HG02678 (cell line): ENCODE data around the gene TSPAN7.

ENCODE experiments used
- ATAC-seq: cut with Tn5 transposase; IDR thresholded peaks from one replicate; pipeline ENCODE4 v1.9.1; 2021; ENCODE audit warnings: mild to moderate bottlenecking, moderate library complexity; ENCODE audit not compliant: unreplicated experiment

TSPAN7 gene

DNA sequence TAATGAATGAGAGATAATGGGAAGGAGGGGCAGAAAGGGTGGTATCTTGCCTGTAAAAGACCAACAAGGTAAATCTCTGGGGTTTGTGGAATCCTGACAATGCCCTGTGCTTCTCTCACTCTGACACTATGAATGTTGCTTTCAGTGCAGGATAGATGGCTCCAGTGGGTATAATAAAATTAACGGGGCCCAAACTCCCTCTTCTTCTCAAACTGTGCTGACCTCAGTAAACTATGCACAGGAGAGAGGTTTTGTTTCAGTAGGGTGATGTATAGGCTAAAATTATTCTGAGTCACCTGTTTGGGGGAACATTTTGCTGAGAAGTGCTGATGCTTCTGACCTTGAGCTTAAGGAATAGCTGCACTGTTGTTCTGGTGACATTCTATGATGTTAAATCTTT, 82.6 kb downstream of the TSPAN7 start:
- no peak for ATAC-seq

DNA sequence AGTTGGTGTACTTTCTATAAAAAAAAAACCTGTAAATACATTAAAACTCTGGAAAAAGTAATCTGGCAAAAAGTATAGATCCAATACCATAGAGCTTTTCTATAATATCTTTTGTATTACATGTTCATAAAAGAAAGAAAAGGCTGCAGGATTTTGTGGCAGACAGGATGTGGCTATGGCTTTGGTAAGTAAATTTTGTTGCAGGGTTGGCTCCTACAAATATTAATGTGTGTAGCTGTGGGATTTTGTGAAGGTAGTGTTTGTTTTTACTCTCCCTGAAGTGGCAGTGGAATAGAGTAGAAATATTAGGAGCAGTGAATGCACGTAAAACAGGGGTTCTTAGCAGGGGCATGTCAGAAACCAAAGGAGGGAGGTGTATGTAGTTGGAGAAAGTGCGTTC, 84.8 kb downstream of the TSPAN7 start:
- ATAC-seq = no peak

DNA sequence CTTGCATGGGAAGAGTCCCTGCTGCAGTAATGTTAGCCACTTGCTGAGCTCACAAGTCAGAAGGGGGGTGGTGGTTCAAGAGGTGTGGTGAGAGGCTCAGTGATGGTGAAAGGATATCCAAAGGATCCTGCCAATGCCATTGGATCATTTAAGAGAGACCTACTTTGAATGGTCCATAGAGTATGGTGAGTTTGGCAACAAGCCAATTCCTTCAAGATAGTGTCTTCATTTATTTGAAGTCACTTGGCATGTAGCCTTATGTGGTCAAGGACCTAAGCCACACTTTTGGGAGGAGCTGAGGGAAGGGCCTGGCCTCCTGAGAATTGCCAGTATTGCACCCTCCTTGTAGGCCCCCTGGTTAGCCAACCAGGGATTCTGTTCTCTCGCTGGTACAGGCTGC, 87.9 kb downstream of the TSPAN7 start:
- no peak for ATAC-seq

DNA sequence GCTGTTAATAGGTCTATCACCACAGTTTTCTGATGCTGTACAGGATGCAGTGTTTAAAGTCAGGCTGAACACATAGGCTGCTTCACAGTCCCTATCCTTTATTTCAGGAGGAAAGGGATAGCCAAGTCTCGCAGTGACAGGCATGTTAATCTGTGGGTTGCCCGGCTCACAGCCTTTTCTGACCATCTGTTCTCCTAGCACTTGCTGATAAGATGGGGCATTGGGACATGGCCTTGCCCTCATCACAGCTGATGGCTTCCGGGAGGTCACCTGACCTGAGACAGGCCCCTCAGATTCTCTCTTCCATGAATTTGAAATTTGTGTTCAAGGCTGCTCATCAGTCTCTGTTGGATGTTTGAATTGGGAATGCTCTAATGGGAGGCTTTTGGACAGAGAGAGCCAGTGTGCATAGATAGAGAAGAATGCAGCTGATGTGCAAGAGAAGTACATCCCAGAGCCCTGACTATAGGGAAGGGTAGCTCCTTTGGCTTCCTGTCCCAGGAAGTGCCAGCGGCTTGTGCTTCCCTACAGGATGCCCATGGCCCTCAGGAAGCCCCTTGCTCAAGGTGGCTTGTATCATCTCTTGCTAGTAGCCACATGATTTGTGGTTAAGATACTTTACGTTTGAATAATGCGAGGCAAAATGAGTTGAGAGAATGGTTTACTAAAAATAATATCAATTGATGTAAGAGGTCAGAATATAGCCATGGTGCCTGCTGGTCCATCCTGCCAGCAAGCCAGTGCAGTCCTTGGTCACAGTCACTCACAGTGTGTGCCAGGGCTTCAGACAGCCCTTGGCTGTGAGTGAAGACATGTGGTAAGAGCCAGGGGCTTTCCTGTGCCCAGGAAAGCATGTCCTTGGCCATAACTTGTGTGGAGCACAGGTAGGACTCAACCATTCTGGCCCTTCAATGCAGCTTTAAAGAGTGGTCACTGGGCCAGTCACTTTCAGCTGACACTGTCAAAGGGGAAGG, 88.6 kb downstream of the TSPAN7 start:
- no peak for ATAC-seq

DNA sequence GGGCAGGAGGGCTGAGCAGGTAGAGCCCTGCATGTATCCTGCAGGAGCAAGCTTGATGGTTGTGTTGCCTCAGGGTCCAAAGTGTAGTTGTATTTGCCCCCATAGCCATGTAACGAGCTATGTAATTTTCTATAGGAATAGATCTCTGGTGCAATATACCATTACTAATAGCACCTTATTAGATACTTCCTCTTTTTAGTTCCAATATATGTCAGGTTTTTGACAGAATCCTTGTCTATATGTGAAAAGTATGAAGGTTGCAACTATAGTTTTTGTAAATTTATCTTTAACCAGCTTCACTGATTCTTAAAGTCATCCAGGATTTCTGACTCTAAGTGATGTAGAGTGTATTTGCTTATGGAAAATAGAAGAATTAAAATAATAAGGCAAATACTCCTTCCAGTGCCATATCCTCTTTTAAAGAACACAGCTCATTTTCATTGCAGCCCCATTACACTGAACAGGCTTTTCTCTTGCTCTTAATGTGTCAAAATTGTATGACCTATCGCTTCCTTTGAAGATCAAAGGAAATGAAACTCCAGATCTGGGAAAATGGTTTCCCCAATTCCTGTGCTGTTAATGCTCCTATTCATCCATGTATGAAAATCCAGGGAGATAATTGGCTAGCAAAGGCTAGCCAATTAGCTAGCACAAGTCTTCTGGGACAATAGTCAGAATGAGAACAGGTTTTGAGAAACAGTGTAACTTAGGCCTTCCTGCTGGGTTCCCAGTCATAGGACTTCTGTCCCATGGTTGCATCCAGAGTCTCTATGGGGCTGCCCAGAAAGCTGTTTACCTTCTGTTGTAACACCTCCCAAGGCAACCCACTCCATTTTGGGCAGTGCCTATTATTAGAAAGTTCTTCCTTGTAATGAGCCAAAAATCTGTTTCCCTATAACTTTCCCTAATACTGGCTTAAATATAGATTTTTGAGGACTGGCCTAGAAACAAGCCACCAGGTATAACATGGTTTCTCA, 90.6 kb downstream of the TSPAN7 start:
- ATAC-seq = no peak

DNA sequence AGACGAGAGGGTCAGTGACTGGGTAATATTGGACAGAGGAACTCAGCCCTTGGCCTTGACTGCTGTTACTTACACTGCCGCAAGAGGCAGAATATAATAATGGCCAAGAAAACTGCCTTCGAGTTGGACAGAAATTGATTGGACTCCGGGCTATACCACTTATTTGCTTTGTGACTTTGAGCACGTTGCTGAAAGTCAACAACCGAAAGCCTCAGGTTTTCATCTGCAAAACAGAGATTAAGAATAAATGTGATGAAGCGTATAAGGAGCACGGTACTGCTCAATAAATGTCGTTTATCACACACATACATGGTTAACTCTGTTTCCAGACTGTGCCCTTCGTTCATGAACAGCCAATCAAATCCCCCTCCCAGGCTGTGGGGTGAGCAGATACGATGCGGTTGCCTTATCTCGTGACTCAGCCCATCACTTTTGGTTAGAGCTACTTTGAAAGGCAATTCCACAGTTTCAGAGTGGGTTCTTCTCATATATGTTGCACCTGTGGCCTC, 91.6 kb downstream of the TSPAN7 start:
- ATAC-seq = no peak

DNA sequence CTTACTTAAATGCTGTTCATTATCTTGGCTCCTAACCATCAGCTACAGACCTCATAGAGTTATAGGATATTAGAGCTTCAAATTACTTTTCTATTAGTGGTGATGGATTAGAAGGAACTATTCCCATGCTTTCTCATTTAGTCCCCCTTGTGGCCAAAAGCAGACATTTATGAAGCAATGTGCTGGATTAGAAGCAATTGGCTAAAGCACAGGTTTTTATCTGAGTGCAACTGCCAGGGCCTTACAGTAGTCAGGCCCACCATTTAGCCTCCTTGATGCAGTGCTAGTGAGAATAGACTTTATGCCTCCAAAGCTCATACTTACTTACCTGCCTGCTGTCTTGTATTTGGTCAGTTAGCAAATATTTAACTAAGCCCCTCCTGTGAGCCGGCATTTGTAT, 93.0 kb downstream of the TSPAN7 start:
- no peak for ATAC-seq

DNA sequence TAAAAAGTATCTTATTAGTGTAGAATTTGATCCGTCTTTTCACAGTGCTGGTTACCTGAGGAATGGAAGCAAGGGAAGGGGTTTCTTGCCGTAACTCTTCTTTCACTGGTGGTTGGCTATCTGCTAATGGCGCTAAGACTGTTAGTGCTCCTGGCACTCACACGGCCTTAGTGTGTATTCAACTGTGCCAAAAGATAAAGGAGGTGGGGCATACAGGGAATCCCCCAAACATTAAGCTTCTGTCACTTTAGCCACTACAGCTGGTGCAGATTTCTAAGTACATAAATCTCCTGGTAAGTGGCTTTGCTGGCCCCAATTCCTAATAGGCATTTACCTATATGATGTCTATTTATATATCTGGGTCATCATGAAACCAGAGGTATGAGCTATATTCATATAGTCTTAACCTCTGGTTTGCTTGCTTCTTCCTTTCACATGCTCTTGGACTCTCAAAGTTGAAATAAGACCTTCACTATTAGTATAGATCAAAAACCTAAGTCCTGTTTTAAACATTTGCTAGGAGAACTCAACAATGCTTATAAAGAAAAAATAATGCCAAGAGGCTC, 95.1 kb downstream of the TSPAN7 start:
- no peak for ATAC-seq

DNA sequence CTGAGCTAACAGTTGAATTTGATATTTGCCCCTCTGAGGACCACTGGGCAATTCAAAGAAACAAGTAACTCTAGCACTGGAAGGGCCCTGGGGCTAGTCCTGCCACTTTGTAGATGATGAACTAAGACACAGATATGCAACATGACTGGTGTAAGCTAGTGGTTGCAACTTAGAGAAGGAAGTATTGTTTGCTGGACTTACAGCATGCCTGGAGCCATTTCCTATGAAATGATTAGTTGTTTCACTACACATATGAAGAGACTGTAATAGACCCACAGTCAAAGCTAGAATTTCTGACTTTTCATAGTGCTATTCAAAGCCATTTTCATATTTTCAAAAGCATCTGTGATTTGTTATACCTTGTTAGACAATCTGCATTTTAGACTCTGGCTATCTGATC, 96.2 kb downstream of the TSPAN7 start:
- no peak for ATAC-seq

DNA sequence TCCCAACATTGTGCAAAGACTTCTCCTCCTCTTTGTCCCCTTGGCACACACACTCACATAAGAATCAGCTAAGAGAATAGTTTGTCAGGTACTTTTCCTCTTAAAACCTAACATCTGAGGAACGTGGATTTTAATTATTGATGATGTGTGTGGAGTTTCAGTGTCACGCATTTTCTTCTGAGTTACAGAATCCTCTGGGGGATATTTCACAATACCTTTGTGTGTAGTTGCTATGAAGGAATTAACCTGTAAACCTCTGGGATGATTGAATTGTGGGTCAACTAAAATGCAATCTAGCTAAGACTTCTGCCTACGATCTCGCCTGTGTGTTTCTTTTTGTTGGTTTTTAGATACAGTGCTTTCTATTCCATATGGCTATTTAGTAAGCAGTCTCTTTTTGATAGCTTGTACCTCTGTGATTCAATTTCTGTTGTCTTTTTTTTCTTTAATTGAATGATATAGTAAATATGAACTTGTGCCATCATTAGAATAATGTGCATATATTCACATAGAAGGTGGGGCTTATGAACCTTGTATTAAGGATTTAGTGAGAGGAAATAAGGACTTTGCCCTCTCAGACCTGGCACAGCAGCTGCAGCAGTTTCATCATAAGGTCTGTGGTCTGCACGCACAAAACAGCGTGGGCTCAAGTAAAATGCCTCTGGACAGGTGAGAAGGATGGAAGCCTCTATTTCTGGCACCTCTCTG, 99.2 kb downstream of the TSPAN7 start:
- no peak for ATAC-seq

DNA sequence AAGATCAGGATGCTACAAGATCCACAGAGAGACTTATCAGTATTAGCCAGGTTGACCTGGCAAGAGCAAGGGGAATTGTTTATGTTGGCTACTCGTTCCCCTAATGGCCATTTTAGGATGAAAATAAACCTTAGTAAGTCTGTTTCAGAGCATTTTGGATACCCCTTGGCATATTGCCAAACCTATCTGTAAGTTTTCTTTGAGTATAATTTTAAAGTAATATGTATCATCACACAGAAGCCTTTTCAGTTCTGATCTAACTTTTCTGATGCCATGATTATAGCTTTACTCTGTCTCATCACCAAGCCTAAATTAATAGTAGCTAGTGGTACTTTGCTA, 99.7 kb downstream of the TSPAN7 start:
- no peak for ATAC-seq

DNA sequence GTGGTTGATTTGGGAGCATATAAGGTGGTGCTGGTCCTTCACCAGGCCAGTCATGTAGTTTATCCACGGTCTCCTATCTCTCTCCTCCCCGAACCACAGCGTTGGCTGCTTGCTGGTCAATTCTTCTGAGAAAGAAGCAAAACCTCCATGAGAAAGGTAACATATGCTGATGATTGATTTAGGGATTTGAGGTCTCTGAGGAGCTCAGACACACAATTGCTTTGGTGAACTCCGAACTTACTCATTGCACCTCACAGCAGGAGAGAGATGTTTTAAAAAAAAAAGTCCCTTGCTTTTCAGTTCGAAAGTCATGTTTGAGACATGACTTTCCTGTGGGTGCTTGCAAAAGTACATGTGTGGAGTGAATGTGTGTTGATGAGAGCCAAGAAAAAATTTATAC, 100.2 kb downstream of the TSPAN7 start:
- no peak for ATAC-seq

DNA sequence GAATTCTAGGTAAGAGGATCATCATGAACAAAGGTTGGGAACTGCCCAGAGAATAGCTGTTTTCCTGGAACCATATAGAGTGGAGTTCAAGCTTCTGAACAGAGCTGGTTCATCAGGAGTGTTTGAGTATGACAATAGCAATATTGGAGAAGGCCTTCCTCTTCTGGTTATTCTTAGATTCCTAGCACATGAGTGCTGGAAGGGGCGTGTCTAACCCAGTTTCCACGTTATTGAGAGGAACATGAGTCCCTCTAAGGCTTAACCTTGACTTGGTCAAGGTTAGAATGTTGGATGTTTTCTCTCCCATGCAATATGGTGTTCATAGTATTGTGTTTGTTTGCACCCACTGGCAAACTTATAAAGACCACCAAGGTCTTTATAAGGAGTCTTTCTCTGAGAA, 101.3 kb downstream of the TSPAN7 start:
- ATAC-seq = no peak

DNA sequence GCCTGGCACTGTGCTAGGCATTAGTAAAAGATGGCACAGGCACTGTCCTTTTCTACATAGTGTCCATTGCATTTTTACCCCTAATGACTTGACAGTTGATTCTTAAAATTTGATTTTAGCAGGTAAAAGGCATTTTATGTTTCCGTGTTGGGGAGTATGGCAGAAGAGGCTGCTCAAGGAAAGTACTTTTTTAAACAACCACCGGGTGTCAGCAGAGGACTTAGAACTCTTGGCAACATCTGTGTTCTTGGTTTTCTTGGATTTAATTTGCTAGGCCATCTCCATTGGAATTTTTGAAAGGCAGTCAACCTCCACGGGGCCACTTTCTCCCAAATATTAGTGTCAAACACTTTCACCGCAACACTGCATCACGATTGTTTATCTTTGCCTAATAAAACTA, 102.9 kb downstream of the TSPAN7 start:
- ATAC-seq = no peak

DNA sequence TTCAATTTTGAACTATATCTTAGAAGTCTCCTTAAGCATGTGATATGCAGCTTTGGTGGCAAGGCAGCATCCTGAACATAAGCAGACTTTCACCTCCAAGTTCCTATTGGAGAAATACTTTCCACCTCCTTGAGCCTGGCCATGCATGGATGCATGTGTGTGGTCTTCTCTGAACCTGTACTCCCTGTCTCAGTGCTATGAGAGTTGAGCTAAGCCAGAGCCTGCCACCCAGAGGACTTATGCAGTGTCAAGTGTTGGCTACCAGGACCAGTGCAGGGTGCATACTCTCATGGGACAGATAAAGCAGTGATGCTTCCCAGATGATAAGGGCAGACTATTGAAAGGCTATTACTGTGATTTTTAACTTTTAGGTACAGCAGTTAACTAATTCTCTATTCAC, 105.6 kb downstream of the TSPAN7 start:
- no peak for ATAC-seq

DNA sequence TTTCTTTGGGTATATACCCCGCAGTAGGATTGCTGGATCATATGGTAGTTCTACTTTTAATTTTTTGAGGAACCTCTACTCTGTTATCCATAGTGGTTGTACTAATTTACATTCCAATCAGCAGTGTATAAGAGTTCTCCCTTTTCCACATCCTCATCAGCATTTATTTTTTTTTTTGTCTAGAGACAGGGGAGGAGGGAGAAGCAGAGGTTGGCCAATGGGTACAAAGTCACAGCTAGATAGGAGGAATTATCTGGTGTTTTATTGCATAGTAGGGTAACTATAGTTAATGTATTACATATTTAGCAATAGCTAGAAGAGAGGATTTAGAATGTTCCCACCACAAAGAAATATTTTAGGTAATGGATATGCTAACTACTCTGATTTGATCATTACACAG, 107.4 kb downstream of the TSPAN7 start:
- ATAC-seq = no peak

DNA sequence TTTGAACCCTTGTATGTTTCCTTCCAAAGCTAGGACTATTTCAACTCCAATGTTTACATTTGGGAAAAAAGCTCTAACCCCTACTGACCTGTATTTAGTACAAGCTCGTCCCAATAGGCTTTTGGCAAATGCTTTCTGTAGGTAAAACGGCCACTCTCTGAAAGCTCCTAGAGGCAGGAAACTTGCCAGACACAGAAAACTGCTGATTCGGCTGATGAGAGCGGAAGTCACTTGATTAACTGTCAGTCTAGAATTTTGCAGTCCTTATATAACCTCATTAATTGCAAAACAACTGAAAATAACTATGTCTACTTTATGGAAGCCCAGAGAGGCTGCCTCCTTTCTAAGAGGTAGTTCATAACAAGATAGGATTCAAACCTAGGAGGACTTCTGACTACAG, 108.1 kb downstream of the TSPAN7 start:
- no peak for ATAC-seq

DNA sequence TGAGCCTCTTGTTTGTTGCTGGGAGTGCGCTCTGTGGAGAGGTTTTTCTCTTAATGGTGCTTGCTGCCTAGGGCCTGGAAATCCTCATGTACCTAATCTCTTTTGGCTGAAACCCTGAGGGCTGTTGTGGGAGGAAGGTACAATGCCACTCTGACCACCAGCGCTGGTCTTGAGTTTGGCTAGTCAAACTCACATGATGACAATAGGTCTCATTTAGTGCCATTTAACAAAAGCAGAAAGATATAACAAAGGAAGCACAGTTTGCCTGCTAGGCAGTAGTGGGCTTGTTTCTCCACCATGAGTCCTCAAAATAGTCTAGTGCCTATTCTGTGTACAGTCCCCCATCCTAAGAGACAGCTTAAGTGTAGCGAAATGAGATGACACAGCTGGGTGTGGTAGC, 111.3 kb downstream of the TSPAN7 start:
- no peak for ATAC-seq

DNA sequence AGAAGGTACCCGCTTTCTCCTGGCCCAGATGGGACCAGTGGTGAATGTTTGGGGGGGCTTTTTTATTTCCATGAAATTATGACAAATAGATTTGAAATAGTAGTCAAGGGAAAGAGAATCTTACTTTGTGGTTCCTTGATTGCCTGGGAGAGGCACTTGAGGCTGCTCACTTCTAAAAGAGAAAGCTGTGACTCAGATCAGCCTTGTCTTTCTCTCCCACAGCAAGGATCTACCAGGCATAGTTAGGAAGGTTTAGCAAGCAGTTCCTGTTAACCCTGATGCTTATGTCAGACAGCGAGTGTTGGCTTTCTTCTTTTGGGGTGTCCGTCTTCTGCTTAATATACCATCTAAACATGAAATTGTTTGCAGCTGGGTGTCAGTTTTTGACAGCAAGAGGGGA, 114.5 kb downstream of the TSPAN7 start:
- ATAC-seq = no peak

DNA sequence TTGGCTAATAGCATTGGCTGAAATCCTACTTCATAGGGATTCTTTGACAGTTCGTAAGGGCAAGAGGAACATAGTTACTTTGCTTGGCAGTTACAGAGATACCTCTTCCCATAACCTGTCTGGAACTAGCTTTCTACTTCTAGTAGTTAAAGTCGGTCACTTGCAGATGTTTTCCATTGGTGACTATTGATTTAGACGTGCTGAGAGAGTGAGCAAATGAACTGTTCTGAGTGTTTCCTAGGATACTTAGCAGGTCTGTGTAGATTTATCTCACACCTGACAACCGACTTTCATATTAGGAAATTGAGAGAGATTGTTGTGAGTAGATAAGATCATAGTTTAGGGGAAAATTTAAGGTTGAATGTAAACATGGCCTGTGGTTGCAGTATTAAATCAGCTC, 116.8 kb downstream of the TSPAN7 start:
- ATAC-seq = no peak

DNA sequence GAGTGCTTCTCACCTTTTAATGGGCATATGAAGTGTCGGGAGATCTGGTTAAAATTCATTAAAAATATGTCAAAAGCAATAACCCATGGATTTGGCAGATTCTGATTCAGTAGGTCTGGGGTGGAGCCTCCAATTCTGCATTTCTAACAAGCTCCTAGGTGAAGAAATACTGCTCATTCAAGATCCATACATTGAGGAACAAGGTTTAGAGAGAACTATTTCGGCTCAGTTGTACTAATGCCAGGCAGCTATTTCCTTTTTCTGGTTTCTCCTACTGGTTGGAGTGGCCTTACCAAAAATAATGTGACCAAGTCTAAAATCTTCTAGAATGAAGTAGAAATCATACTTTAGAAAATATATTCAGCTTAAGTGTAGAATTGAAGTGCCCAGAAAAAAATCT, 117.5 kb downstream of the TSPAN7 start:
- ATAC-seq = no peak
